Brain microvascular endothelial cell (primary cell): ENCODE results near the gene AK8.

ENCODE experiments used
- DNase-seq: peaks from one replicate; pipeline ENCODE4 v3.0.0-alpha.2; 2020
- H3K27ac ChIP-seq: fragments of 250-450 bp; sonication (Bioruptor Pico); 2 replicates; pipeline ENCODE4 v1.5.1; 2020; ENCODE audit warnings: mild to moderate bottlenecking, moderate library complexity
- H3K27me3 ChIP-seq: fragments of 250-450 bp; sonication (Bioruptor Pico); replicated peaks from 2 replicates; pipeline ENCODE4 v1.5.1; 2020; ENCODE audit warnings: mild to moderate bottlenecking
- H3K36me3 ChIP-seq: fragments of 250-450 bp; sonication (Bioruptor Pico); replicated peaks from 2 replicates; pipeline ENCODE4 v1.5.1; 2020; ENCODE audit warnings: mild to moderate bottlenecking
- H3K4me3 ChIP-seq: 2 replicates; pipeline ENCODE4 v1.5.1; 2011; ENCODE audit warnings: low read depth, mild to moderate bottlenecking, control low read depth, low read length, moderate library complexity
- in situ Hi-C: cut with HindIII; loops from 2 replicates; pipeline ENCODE4 v1.10.0; 2017; ENCODE audit warnings: low sequenced_read_pairs, low pct_ligation_motif_present
- TF ChIP-seq, protein P1 (sequence below): IDR thresholded peaks from 2 replicates; pipeline ENCODE4 v1.5.1; 2011; ENCODE audit warnings: low read depth, mild to moderate bottlenecking, moderate library complexity, low read length, control low read depth, inconsistent platforms; ENCODE audit errors: missing control alignments

The AK8 gene

DNA sequence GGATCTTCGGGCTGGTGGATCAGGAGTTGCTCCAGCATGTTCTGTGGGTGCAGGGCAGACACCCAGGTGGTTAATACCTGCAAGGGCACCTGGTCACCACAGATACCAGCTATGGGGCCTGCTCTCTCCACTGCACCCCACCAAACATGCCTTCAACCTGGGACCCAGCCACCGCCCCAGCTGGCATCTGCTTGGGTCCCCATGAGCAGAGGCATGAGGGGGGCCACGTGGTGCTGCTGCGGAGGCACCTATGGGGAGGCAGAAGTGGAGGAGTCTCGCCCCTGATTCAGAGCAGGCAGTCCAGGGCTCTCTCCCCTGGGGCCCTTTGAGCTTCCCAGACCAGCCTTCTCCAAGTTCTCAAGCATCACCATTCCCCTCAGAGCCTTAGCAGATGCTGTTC, 2.9 kb downstream of the AK8 start:
- H3K27me3 ChIP-seq: no peaks in the 10 kb centered on the region
- no peaks in the 10 kb centered on the region for H3K36me3 ChIP-seq
- no peak overlapping the region for H3K27ac ChIP-seq
- in situ Hi-C loops: no loop called here
- no peak for DNase-seq
- TF ChIP-seq, protein P1, sequence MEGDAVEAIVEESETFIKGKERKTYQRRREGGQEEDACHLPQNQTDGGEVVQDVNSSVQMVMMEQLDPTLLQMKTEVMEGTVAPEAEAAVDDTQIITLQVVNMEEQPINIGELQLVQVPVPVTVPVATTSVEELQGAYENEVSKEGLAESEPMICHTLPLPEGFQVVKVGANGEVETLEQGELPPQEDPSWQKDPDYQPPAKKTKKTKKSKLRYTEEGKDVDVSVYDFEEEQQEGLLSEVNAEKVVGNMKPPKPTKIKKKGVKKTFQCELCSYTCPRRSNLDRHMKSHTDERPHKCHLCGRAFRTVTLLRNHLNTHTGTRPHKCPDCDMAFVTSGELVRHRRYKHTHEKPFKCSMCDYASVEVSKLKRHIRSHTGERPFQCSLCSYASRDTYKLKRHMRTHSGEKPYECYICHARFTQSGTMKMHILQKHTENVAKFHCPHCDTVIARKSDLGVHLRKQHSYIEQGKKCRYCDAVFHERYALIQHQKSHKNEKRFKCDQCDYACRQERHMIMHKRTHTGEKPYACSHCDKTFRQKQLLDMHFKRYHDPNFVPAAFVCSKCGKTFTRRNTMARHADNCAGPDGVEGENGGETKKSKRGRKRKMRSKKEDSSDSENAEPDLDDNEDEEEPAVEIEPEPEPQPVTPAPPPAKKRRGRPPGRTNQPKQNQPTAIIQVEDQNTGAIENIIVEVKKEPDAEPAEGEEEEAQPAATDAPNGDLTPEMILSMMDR: no peak
- H3K4me3 ChIP-seq: no peak overlapping the region

DNA sequence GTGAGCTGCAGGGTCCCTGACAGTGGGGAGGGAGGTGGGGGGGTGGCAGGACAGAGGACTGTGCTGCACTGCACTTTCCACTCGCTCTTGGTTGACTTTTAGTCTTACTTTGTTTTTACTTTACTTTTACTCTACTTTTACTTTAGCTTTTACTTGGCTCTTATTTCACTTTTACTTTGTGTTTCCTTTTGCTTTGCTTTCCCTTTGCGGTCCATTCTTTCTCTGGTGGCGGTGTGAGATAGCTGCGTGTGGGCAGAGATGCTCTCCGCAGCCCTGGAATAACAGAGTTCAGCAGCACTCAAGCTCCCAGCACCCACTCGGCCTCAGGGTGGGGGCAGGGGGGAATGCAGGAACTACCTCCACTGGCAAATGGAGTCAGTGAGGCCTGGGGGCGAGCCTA, 4.7 kb downstream of the AK8 start:
- TF ChIP-seq, protein P1: no peak
- no peak for DNase-seq
- no peaks in the 10 kb centered on the region for H3K36me3 ChIP-seq
- no peak overlapping the region for H3K27ac ChIP-seq
- no peaks in the 10 kb centered on the region for H3K27me3 ChIP-seq
- no peak overlapping the region for H3K4me3 ChIP-seq
- in situ Hi-C loops: no loop called here

DNA sequence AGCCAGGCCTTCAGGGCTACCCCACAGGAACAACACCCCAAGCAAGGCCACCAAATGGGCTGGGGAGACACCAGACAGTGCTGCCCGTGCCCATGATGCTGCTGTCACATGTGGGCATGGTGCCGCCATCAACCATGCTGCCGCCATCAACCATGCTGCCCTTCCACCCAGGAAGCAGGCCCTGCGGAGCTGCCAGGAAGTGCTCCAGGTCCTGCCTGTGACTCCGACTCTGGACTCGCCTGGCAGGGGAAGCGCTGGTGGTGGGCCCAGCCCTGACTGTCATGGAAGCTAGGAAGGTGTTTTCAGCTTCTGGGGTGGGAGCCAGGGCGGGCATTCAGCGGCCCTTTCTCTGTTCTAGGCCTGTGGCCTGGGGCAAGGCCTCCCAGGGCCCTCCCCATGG, 8.8 kb downstream of the AK8 start:
- no peak for DNase-seq
- in situ Hi-C loops: no loop called here
- TF ChIP-seq, protein P1: no peak
- Histone ChIP-seq H3K27ac (no peak overlapping the region), H3K27me3 (peaks cover 2% of the 10 kb centered on the region), H3K4me3 (no peak overlapping the region), H3K36me3 (no peaks in the 10 kb centered on the region)

DNA sequence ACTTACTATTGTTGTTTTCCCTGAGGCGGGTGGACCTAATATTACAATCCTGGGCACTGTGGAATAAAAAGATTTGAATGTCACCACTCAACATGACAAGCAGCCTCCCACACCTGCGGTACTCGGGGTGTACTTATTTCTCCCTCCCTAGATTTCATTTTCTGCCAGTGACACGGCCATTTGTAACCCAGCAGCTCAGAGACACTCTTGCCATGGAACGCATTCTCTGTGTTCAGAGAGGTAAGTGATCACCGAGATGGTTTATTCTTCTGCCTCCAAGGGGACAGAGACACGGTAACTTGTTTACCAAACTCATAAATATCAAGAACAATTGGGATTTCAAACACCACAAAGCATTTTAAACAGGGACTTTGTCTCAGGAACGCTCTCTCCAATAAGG, 11.2 kb downstream of the AK8 start:
- Histone ChIP-seq H3K27ac (no peak overlapping the region), H3K36me3 (no peaks in the 10 kb centered on the region), H3K4me3 (no peak overlapping the region), H3K27me3 (peaks cover 2% of the 10 kb centered on the region)
- DNase-seq: no peak
- TF ChIP-seq, protein P1: no peak
- in situ Hi-C loops: no loop called here

DNA sequence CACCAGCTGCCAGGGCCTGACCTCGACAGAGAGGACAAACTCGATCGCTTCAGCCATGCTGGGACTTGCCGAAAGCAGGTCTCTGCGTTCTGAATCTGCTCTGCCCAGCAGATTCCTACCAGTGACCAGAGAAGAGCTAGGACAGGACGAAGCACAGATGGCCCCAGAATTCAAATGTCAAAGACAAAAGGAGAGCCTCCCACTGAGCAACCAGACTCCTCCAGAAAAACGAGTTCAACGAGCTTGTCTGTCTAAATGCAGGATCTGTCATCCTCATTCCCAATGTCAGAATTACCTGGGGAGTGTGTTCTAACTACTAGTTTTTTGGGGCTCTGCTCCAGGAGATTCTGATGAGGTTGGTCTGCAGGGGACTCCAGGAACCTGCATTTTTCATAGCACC, 13.4 kb downstream of the AK8 start:
- in situ Hi-C loops: no loop called here
- no peak overlapping the region for H3K4me3 ChIP-seq
- H3K27me3 ChIP-seq: peaks cover 2% of the 10 kb centered on the region
- no peak overlapping the region for H3K27ac ChIP-seq
- H3K36me3 ChIP-seq: no peaks in the 10 kb centered on the region
- DNase-seq: no peak
- TF ChIP-seq, protein P1: no peak

DNA sequence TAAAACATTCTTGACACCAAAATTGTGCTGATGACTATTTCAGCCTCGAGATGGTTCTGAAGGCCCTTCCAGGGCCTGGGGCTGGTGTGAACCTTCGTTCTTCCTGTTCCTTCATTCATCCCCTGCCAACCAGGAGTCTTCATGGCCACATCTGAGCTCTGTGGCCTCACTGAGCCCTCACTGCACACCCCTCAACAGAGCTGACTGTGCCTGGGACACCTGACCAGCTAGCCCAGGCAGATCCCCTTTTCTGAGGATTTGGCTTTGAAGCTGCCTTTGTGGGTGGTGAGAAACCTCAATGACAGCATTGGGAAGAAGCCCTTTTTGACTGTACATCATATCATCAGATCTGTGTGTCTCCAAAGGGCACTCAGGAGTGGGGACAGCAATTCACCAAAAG, 13.8 kb downstream of the AK8 start:
- Histone ChIP-seq H3K36me3 (no peaks in the 10 kb centered on the region), H3K4me3 (no peak overlapping the region), H3K27me3 (peaks cover 2% of the 10 kb centered on the region), H3K27ac (no peak overlapping the region)
- DNase-seq: no peak
- TF ChIP-seq, protein P1: no peak
- in situ Hi-C loops: no loop called here
